DND-41 (cell line): Measurements from ENCODE around the gene PI16.

Experiments used
- CTCF ChIP-seq: IDR thresholded peaks from 2 replicates; pipeline ENCODE4 v1.5.1; 2012; ENCODE audit warnings: borderline replicate concordance, low read length, moderate library complexity, mild to moderate bottlenecking; ENCODE audit not compliant: poor library complexity, severe bottlenecking; ENCODE audit errors: extremely low read depth
- EZH2 ChIP-seq: IDR thresholded peaks from 3 replicates; pipeline ENCODE4 v1.6.1; 2012; ENCODE audit warnings: borderline replicate concordance, low read depth, mild to moderate bottlenecking, moderate library complexity, low read length, inconsistent platforms; ENCODE audit not compliant: severe bottlenecking

GRCh38 chr6:36912586-36912985 is 42.0 kb upstream of the PI16 start:
- peak; percentile 56 for TF ChIP-seq CTCF
- TF ChIP-seq EZH2, result no peak
